Eye (tissue), 1 donor: Measurements from ENCODE around the gene USP47.
A peak's percentile ranks its signal among the peaks of the same experiment; 100 is the strongest.

ENCODE experiments used
- DNase-seq: peaks from one replicate; pipeline ENCODE4 v3.0.0-alpha.2; 2015

Gene USP47

DNA sequence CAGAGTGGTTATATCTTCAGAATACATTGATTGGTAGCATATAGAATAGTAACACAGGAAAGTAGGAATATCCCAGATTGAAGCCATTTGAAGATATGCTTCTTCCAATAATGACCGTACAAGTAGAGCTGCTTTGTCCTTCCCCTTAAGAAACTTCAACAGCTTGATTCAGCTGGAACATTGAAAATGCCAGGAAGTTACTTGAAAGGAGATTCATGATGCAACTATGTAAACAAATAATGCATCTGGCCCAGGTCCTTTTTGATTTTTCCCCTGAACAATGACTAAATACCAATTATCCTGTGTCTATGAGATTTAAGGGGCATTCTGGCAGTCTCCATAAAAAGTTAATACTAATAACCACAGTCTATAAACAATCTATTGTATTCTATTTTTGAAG, 163.7 kb downstream of the USP47 start:
- DNase-seq: no peak

DNA sequence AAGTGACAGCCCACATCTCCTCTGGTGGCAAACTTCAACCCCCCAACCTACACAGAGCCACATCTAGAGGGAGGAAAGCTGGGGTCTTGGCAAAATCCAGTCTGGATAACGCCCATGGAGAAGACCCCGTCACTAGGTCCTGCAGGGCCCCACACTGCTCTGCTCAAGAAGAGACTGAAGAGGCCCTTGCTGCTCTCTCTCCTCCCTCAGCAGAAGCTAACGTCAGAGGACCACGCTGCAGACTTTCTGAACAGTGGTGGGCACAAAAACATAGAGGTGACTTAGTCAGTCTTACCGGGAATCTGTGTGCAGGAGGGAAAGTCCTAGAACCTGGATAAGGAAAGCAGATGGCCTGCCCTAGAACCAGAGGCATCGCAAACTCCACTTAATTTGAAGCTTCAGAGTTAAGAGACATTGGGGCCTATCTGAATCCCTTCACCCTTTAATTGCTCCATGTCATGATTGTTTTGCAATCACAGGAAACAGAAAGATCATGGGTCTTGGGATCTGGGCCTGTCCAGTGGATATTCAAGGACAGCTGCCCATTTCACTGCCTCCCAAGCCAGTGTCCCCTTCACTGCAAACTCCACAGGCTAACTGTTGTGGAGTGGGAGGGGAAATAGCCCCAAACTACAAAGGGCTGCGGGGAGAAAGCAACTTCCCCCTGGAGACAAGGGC, 164.9 kb downstream of the USP47 start:
- no peak for DNase-seq

DNA sequence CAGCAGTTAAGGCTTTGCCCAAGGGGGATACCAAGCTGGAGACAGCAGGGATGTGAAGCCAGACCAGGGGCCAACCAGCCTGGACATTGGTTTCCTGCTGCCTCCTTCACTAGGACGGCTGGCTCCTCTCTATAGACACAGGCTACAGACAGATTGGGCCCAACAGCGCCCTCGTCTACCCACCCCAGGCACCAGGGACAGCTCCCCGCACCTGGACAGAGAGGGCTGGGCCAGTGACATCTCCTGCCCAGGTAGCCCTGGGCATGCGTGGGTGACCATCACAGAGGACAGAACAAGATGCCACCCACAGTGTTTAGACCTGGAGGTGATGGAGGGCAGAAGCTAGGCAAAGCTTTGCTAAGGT, 165.4 kb downstream of the USP47 start:
- DNase-seq: no peak

DNA sequence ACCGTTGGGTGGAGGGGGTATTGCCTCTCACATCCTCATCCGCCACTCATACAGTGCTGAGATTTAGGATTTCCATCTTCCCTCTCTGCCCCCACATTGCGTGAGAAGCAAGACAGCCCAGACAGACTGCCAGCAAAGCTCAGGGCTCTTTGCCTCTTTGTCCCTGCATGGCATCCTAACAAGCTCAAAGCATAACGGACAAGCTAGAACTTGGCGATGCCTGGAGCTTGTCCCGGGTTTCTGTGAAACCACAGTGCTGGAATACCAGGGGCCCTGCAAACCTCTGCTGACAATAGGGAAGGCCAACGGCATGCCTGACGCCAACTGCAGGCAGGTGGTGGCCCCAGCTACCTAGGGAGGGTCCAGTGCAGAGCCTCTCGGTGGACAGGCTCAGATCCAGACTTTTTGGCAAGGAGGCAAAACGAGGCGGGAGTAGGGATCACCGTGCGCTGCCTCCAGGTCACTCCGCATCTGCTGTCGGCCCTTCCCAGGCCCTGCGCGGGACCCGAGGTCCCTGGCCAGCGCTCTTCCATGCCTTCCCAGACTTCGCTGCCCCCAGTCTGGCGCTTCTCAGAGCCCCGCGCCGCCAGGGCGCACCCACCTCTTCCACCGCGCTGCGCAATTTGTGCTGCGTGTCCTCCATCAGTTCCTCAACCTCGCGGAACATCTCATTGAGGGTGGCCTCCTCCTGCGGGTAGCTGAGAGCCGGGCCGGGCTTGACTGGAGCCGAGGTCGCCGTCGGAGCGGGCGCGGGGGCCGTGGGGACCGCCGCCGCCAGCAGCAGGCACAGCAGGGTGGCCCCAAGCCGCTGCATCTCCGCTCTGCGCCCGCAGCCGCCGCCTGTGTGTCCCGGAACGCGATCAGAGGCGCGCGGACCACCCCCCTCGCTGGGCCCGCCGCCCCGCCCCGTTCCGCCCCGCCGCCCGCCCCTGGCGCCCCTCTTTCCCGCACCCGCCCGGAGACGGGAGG, 166.3 kb downstream of the USP47 start, which contains the start of gene DKK3:
DKK3 (minus strand) TSS at position 858 of the 969 bp plus-strand sequence; CDS start at position 814, 44 bp downstream.
- peak; percentile 63 for DNase-seq
